GM23248 (cell line): Measurements from ENCODE around the gene POC1A. TPM values are rescaled to one million over a fixed set of nuclear protein-coding genes. Genes with fewer than 3 reads are reported as not detected.

Source experiments
- DNase-seq: peaks from one replicate; pipeline ENCODE4 v3.0.0-alpha.2; 2015
- H2AFZ ChIP-seq: fragments of 200-600 bp; sonication (generic); 2 replicates; pipeline ENCODE4 v1.6.1; 2016; ENCODE audit warnings: antibody characterized with exemption
- H3F3A ChIP-seq: fragments of 200-600 bp; sonication (generic); 2 replicates; pipeline ENCODE4 v1.6.1; 2016; ENCODE audit warnings: mild to moderate bottlenecking, antibody characterized with exemption, mixed run types; ENCODE audit not compliant: insufficient read depth
- H3K27ac ChIP-seq: fragments of 200-600 bp; sonication (generic); 2 replicates; pipeline ENCODE4 v1.5.1; 2016; ENCODE audit warnings: mild to moderate bottlenecking
- H3K27me3 ChIP-seq: fragments of 200-600 bp; sonication (generic); replicated peaks from 2 replicates; pipeline ENCODE4 v1.6.1; 2016; ENCODE audit warnings: mild to moderate bottlenecking; ENCODE audit not compliant: insufficient read depth
- H3K36me3 ChIP-seq: fragments of 200-600 bp; sonication (generic); 2 replicates; pipeline ENCODE4 v1.6.1; 2016; ENCODE audit warnings: low read depth, mild to moderate bottlenecking
- H3K4me1 ChIP-seq: fragments of 200-600 bp; sonication (generic); 2 replicates; pipeline ENCODE4 v1.6.1; 2016; ENCODE audit warnings: mild to moderate bottlenecking; ENCODE audit not compliant: insufficient read depth
- H3K4me2 ChIP-seq: fragments of 200-600 bp; sonication (generic); one replicate; pipeline ENCODE4 v1.6.1; 2016; ENCODE audit warnings: mild to moderate bottlenecking; ENCODE audit not compliant: unreplicated experiment
- H3K4me3 ChIP-seq: fragments of 200-600 bp; sonication (generic); 2 replicates; pipeline ENCODE4 v1.5.1; 2016; ENCODE audit warnings: mild to moderate bottlenecking
- H3K79me2 ChIP-seq: fragments of 200-600 bp; sonication (generic); 2 replicates; pipeline ENCODE4 v1.6.1; 2016; ENCODE audit warnings: mild to moderate bottlenecking; ENCODE audit not compliant: insufficient read depth
- H3K9ac ChIP-seq: fragments of 200-600 bp; sonication (generic); 2 replicates; pipeline ENCODE4 v1.6.1; 2016; ENCODE audit warnings: mild to moderate bottlenecking
- H3K9me2 ChIP-seq: fragments of 200-600 bp; sonication (generic); 2 replicates; pipeline ENCODE4 v1.6.1; 2016; ENCODE audit warnings: mixed run types, mild to moderate bottlenecking, moderate library complexity; ENCODE audit not compliant: insufficient read depth
- H3K9me3 ChIP-seq: fragments of 200-600 bp; sonication (generic); one replicate; pipeline ENCODE4 v1.6.1; 2017; ENCODE audit warnings: low read depth
- H4K20me1 ChIP-seq: fragments of 200-600 bp; sonication (generic); 2 replicates; pipeline ENCODE4 v1.6.0; 2016; ENCODE audit not compliant: insufficient read depth
- EZH2 ChIP-seq: fragments of 200-600 bp; sonication (generic); IDR thresholded peaks from 2 replicates; pipeline ENCODE4 v1.6.1; 2018; ENCODE audit warnings: antibody characterized with exemption, mild to moderate bottlenecking; ENCODE audit not compliant: insufficient read depth, poor library complexity, severe bottlenecking
- EZH2phosphoT487 ChIP-seq: fragments of 200-600 bp; sonication (generic); IDR thresholded peaks from 2 replicates; pipeline ENCODE4 v1.6.1; 2018; ENCODE audit warnings: antibody characterized with exemption, moderate library complexity, mild to moderate bottlenecking, low read depth; ENCODE audit not compliant: insufficient read depth
- WGBS, 2 experiments: methylation state at CpG; one replicate each; pipeline ENCODE4 v1.1.6; 2015 to 2017; ENCODE audit warnings: low lambda C conversion rate in 2 of 2, low coverage in 1 of 2; ENCODE audit errors: missing lambda C conversion rate in 2 of 2; 5-methylcytosine and 5-hydroxymethylcytosine counted together
- in situ Hi-C: fragments of 300-500 bp; cut with MboI; formaldehyde crosslinking; loops from 2 replicates; pipeline ENCODE4 v1.15.0; 2020
- polyA plus RNA-seq: library from polyadenylated mRNA; unstranded; fragments of >200 nt; fragmentation: Nextera tagmentation; extraction: Ambion mirVana; gene quantifications from 2 replicates; pipeline ENCODE4 v1.2.1, GENCODE V29; 2016
- total RNA-seq: library from RNA; depleted of rRNA; stranded (reverse); fragments of >200 nt; shearing (Covaris generic); gene quantifications from 2 replicates; pipeline ENCODE4 v1.2.3, GENCODE V29; 2014

Gene POC1A
- total and polyA plus RNA-seq, 2 experiments from 2014 or later: 5.2 to 11.0 TPM

DNA sequence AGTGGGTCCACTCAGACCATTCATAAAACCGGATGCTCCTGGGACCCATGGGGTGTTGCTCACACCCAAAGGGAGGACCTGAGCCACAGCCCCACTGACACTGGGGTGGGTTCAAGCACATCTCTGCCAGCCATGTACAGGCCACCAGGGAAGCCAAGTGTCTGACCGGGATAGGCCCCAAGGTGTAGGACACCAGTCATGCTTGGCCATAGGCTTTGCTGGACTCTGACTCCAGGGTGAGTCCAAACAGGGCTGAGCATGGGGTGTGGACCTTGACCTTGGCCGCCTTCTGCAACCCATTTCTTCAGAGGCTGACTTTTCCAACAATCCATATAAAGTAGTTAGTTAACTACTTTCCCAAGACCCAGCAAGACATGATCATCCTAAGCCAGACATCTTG lies 66.5 kb downstream of the POC1A start:
- no peak overlapping the region for H3K4me3 ChIP-seq
- H3K27me3 ChIP-seq: no peaks in the 10 kb centered on the region
- DNase-seq: no peak
- peaks cover 38% of the 10 kb centered on the region for H3K4me1 ChIP-seq
- H3K27ac ChIP-seq: no peak overlapping the region
- H4K20me1 ChIP-seq: no peaks in the 10 kb centered on the region
- no peaks in the 10 kb centered on the region for H3F3A ChIP-seq
- H3K36me3 ChIP-seq: no peaks in the 10 kb centered on the region
- H3K79me2 ChIP-seq: no peaks in the 10 kb centered on the region
- 94% methylated on average over 3 of the region's 3 CpGs for WGBS, 2 experiments
- in situ Hi-C loops: no loop called here
- H3K9ac ChIP-seq: no peak overlapping the region
- H3K9me2 ChIP-seq: no peaks in the 10 kb centered on the region
- no peak overlapping the region for H3K4me2 ChIP-seq
- H3K9me3 ChIP-seq: no peaks in the 10 kb centered on the region
- H2AFZ ChIP-seq: no peak overlapping the region
- TF ChIP-seq EZH2phosphoT487 (no peak), EZH2 (no peak)

DNA sequence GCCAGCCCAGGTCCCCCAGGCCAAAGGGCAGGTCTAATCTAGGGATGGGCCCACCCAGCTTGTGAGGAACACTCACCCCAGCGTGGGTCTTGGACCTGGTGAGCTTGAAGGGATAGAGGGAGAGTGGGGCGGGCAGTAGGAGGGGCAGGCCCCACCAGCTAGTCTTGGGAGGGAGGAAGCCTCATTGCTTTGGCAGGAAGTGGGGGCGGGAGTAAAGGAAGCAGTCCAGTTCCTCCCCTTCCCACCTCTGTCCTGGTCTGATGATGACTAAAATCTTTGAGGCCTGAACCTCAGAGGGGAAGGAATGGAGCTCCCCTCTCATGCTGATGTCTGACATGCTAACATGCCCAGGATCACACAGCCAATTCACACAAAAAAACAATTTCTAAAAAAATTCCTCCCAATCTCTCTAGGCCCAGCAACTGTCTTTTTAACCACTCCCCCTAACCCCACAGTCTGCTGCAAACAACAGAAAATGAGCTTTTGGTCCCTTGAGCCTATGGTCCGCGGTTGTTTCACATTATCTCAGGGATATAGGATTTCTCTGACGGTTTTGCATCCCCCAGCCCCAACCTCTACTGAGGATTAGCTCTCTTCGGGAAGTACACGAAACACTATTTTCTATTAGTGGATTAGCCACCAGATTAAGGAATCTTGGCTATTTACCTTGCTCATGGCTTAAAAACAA lies 67.1 kb downstream of the POC1A start:
- no peaks in the 10 kb centered on the region for H3K79me2 ChIP-seq
- H4K20me1 ChIP-seq: no peaks in the 10 kb centered on the region
- no peaks in the 10 kb centered on the region for H3K27me3 ChIP-seq
- no peak overlapping the region for H3K4me3 ChIP-seq
- H3K36me3 ChIP-seq: no peaks in the 10 kb centered on the region
- DNase-seq: peak; percentile 34
- H3K4me2 ChIP-seq: no peak overlapping the region
- TF ChIP-seq EZH2 (no peak), EZH2phosphoT487 (no peak)
- in situ Hi-C loops: no loop called here
- H3K27ac ChIP-seq: no peak overlapping the region
- 87 to 88% methylated on average over 8 of the region's 8 CpGs for WGBS, 2 experiments
- peak overlapping the region; percentile 63 for H2AFZ ChIP-seq
- H3K9me3 ChIP-seq: no peaks in the 10 kb centered on the region
- no peak overlapping the region for H3K9ac ChIP-seq
- peaks cover 38% of the 10 kb centered on the region for H3K4me1 ChIP-seq
- H3F3A ChIP-seq: no peaks in the 10 kb centered on the region
- no peaks in the 10 kb centered on the region for H3K9me2 ChIP-seq

GRCh38 chr3:52086461-52086860 lies 67.8 kb downstream of the POC1A start:
- no peak for DNase-seq
- WGBS, 2 experiments: 92 to 95% methylated on average over 6 of the region's 6 CpGs
- no peaks in the 10 kb centered on the region for H3K27me3 ChIP-seq
- H4K20me1 ChIP-seq: no peaks in the 10 kb centered on the region
- no peaks in the 10 kb centered on the region for H3K9me2 ChIP-seq
- no peak overlapping the region for H3K4me3 ChIP-seq
- no peaks in the 10 kb centered on the region for H3F3A ChIP-seq
- no peak overlapping the region for H3K4me2 ChIP-seq
- H3K79me2 ChIP-seq: no peaks in the 10 kb centered on the region
- no peak overlapping the region for H3K27ac ChIP-seq
- H3K9ac ChIP-seq: no peak overlapping the region
- H2AFZ ChIP-seq: no peak overlapping the region
- peaks cover 34% of the 10 kb centered on the region for H3K4me1 ChIP-seq
- no peaks in the 10 kb centered on the region for H3K9me3 ChIP-seq
- no peaks in the 10 kb centered on the region for H3K36me3 ChIP-seq
- TF ChIP-seq EZH2: no peak
- TF ChIP-seq EZH2phosphoT487: no peak
- in situ Hi-C loops: no loop called here

- Histone ChIP-seq H3K9ac (no peak overlapping the region), H3K27ac (no peak overlapping the region), H3K9me3 (no peaks in the 10 kb centered on the region), H3K4me1 (peaks cover 28% of the 10 kb centered on the region), H2AFZ (no peak overlapping the region), H3K4me2 (no peak overlapping the region), H3F3A (no peaks in the 10 kb centered on the region), H3K9me2 (no peaks in the 10 kb centered on the region), H3K79me2 (no peaks in the 10 kb centered on the region), H4K20me1 (no peaks in the 10 kb centered on the region), H3K27me3 (no peaks in the 10 kb centered on the region), H3K36me3 (no peaks in the 10 kb centered on the region), H3K4me3 (no peak overlapping the region)
- in situ Hi-C loops: no loop called here
- 86 to 91% methylated on average over 10 of the region's 10 CpGs for WGBS, 2 experiments
- no peak for TF ChIP-seq EZH2phosphoT487
- TF ChIP-seq EZH2: no peak
- DNase-seq: no peak
Observed at GRCh38 chr3:52085681-52086282, 68.4 kb downstream of the POC1A start.
